Right renal pelvis (tissue), 4 donors: ENCODE data around the gene ZBED1. TPM values are rescaled to one million over a fixed set of nuclear protein-coding genes. Genes with fewer than 3 reads are reported as not detected.
"Not testable (repeated sequence)": the region's sequence is repeated elsewhere in the genome, so short reads cannot be mapped to it uniquely, and the experiment has no call there.

Source experiments
- DNase-seq, 4 donors: peaks; one replicate each; pipeline ENCODE4 v3.0.0-alpha.2; 2013; ENCODE audit warnings: low read depth in 4 of 4, low spot score in 3 of 4, missing footprints in 1 of 4
- polyA plus RNA-seq, 4 donors: library from polyadenylated mRNA; unstranded; fragments of 120-200 nt; gene quantifications; one replicate each; pipeline ENCODE4 v1.2.1, GENCODE V29; 2013; ENCODE audit not compliant: insufficient read length in 4 of 4

Gene ZBED1
- polyA plus RNA-seq: 10 to 100 TPM; 43.9 to 57.3 (median 48.0) TPM

DNA sequence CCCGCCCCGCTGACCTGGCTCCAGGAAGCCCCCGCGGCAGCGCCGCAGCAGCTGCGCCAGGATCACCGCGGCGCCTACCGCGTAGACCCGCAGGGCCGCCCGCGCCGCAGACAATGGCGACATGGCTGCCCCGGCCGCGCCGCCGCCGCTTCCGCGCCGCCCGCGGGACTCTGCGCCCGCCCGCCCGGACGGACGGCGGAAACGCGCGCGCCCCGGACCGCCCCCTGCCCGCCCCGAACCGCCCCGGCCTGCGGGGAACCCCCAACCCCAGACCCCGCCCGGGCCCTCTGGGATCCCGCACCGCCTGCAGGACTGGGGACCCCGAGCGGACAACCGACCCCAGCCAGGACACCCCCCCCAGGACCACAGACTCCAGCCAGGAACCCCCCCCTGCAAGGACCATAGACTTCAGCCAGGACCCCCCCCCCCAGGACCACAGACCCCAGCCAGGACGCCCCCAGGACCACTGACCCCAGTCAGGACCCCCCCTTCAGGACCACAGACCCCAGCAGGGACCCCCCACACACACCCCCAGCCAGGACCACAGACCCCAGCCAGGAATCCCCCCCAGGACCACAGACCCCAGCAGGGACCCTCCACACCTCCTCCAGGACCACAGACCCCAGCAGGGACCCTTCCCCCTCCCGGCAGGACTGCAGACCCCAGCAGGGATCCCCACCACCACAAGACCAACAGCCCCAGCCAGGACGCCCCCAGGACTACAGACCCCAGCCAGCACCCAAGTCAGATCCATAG, at the start of gene ZBED1, which contains the start of gene DHRSX:
TSS of gene ZBED1 (minus strand) at position 174 of the 756 bp plus-strand sequence. CDS start 10,257 bp downstream, outside the sequence.
TSS of gene DHRSX (minus strand) at position 174 of the 756 bp plus-strand sequence. CDS start at position 123, 51 bp downstream.
- DNase-seq: no peak

DNA sequence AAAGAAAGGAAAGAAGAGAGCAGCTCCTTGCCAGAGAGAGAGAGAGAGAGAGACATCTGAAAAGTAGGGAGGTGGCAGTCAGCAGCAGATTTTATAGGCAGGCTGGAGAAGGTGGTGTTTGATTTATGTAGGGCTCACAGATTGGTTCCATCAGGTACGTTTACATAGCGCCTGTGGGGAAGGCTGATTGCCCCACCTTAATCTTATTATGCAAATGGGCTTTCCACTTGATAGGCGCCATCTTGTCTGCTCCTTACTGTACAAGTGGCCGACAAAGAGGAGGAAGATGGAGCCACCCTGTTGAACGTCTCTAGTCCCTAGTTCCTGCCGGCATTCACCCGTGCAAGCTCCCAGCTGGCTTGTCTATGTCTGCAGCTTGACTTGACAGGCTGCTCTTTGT, 49.1 kb upstream of the ZBED1 start:
- DNase-seq: no peak

GRCh38 chrX:2548711-2549423, 48.1 kb upstream of the ZBED1 start:
- DNase-seq: no peak

GRCh38 chrX:2547736-2548135, 47.0 kb upstream of the ZBED1 start:
- DNase-seq: no peak

DNA sequence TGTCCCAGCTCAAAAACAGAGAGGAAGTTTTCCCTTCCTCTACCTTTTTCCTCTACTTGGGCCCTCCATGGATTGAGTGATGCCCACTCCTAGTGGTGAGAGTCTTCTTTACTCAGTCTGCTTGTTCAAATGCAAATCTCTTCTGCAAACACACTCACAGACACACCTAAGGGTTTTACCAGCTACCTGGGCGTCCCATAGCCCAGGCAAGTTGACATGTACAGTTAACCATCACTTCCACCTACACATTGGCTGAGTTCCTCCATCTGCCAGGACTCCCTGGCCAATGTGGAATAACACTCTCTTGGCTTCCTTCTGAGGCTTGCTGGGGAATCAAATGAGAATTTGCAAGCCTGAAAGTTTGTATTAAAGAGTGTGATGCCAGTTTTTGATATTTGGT, 45.7 kb upstream of the ZBED1 start:
- DNase-seq: no peak

DNA sequence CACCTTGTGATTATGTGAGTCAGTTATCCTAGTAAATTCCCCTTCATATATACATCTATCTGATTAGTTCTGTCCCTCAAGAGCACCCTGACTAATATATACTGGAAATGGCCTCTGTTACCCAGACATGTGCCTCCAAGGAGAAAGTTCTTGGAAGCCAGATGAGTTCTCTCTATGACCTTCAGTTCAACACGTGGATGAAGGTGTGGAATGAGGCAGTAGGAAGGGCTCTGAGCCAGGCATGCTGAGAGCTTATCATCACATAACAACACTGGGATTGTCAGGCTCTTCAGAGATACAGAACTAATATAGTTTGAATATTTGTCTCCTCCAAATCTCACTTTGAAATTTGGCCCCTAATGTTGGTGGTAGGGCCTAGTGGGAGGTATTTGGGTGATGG, 44.4 kb upstream of the ZBED1 start:
- no peak for DNase-seq

DNA sequence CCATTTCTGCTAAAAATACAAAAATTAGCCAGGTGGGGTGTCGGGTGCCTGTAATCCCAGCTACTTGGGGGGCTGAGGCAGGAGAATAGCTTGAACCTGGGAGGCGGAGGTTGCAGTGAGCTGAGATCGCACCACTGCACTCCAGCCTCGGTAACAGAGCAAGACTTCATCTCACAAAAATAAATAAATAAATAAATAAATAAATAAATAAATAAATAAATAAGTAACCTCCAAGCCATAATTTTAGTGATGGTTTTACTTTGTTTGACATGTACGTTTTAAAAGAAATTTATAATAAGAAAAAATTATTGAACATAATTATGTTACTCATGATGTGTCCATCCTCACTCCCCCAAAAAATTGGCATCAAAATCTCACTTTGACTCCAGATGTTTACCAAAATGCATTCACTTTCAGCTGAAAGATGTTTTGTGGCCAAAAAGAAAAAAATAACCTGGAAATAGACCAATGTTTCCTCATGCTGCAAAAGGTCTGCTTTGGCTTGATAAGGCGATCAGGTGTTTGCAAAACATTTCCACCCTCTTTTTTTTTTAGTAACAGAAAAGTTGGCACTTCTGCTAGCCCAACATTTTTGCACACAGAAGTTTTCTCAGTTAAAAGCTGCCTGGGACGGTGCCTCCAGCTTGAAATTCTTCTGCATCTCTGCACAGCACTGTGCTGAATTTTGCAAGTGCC, 42.2 kb upstream of the ZBED1 start:
- no peak for DNase-seq

GRCh38 chrX:2541603-2542002, 40.8 kb upstream of the ZBED1 start:
- DNase-seq: no peak

DNA sequence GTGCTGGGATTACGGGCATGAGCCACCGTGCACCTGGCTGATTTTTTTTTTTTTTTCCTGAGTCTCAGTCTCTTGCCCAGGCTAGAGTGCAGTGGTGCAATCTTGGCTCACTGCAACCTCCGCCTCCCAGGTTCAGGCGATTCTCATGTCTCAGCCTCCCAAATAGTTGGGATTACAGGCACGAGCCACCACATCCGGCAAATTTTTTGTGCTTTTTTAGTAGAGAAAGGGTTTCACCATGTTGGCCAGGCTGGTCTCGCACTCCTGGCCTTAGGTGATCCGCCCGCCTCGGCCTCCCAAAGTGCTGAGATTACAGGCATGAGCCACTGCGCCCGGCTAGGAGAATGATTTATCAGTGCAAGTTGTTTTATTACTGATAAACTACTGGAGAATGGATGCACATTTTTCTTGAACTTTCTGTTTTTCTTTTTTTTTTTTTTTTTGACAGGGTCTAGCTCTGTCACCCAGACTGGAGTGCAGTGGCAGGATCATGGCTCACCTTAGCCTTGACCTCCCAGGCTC, 39.7 kb upstream of the ZBED1 start:
- DNase-seq: no peak

DNA sequence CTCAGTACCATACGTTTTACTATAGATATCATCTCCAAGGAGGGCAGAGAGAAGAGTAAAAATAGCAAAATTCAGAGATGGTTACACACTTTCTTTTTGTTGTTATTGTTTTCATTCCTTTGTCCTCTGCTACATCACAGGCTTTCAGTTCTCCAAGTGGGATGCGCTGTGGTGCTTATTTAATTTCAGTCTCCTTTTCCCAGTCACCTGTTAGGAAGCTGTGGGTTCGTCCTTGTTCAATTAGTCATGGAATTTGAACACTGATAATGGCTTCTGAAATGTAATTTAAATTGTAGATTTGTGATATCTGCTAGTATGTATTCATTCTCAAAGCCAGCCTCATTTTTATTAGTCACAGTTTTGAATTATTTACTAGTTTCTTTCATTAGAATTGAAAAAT, 38.8 kb upstream of the ZBED1 start:
- no peak for DNase-seq

DNA sequence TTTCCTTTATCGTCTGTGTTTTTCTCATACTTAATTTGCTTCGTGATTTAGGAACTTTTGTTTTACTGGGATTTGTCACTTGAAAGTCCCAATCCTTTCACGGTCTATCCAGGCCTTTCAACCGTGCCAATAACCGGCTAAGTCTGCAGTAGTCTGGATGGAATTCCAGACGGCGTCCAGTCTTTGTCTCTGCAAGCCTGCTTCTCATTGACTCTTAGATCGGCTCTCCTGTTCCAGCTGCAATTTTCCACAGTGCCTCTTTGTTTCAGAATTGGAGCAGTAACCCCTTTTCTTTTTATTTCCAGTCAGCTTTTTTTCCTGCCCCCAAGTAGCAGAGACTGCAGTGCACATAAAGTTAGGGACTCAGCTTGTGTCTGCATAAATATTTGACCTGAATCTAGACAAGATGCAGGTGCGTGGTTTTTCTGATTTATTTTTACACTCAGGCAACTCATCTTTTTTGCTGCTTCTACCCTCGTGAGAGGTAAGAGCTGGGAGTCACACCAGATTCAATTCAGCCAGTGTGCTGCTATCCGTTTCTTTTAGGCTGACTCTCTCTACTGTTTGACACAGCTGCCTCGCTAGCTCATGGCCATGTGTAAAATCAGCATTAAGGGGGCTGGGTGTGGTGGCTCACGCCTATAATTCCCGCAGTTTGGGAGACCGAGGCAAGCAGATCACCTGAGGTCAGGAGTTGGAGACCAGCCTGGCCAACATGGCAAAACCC, 37.4 kb upstream of the ZBED1 start:
- no peak for DNase-seq

DNA sequence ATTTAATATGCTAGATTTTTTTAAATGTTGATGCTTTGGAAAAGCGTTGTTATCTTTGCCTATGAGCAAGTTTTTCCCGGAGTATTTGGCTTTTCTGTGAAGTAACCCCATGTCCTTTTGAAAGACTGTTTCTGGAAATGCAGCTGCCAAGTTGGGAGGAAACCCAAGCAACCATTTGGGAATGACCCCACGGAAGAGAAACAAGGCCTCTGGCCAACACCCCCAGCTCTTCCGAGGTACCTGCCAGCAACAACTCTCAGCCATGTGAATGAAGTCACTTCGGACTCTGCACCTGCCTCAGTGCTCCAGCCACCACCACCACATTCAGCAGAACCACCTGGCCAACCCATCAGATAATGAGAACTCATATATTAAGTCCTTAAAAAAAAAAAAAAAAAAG, 36.2 kb upstream of the ZBED1 start:
- no peak for DNase-seq

GRCh38 chrX:2536141-2536540, 35.4 kb upstream of the ZBED1 start:
- DNase-seq: no peak

DNA sequence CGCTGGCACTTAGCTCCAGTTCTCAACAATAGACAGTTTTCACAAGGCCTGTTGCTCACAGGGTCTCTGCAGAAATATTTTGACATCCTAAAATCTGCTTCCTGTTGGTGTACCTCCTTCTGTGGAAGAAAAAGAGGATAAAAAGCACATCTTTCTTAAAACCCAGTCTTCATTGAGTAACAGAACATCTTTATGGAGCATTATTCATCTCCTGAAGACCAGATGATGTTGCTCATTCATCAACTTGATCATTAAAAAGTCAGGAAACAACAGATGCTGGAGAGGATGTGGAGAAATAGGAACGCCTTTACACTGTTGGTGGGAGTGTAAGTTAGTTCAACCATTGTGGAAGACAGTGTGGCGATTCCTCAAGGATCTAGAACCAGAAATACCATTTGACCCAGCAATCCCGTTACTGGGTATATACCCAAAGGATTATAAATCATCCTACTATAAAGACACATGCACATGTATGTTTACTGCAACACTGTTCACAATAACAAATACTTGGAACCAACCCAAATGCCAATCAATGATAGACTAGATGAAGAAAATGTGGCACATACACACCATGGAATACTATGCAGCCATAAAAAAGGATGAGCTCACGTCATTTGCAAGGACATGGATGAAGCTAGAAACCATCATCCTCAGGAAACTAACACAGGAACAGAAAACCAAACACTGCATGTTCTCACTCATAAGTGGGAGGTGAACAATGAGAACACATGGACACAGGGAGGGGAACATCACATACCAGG, 33.7 kb upstream of the ZBED1 start:
- DNase-seq: not testable (repeated sequence)

DNA sequence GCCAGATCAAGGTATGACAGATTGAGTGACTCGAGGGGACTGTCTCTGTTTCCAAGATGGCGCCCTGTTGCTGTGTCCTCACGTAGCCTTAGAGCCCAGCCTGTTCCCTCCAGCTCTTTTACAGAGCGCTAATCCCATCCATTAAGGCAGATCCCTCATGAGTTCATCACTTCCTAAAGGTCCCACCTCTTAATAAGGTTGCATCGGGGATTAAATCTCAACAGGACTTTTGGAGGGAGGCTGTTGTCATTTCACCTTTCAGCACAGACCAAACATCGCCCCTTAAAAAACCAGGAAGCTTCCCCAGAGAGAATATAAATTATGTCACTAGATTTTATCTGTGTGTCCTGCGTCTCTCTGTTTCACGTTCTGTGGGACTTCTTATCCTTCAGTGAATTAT, 32.6 kb upstream of the ZBED1 start:
- DNase-seq: no peak

- no peak for DNase-seq
Measured at GRCh38 chrX:2526390-2526789, 25.6 kb upstream of the ZBED1 start.

DNA sequence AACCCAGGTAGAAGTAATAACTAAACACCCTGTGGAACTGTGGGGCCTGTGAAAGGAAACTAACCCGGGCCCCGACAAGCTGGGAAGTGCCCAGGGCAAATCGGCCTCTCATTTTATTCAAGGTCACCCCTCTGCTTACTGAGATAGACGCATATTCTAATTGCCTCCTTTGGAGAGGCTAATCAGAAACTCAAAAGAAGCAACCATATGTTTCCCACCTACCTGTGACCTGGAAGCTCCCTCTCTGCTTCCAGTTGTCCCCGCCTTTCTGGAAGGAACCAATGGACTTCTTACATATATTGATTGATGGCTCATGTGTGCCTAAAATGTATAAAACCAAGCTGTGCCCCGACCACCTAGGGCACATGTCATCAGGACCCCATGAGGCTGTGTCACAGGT, 23.1 kb upstream of the ZBED1 start:
- DNase-seq: no peak

GRCh38 chrX:2521927-2522386, 21.2 kb upstream of the ZBED1 start:
- DNase-seq: no peak

DNA sequence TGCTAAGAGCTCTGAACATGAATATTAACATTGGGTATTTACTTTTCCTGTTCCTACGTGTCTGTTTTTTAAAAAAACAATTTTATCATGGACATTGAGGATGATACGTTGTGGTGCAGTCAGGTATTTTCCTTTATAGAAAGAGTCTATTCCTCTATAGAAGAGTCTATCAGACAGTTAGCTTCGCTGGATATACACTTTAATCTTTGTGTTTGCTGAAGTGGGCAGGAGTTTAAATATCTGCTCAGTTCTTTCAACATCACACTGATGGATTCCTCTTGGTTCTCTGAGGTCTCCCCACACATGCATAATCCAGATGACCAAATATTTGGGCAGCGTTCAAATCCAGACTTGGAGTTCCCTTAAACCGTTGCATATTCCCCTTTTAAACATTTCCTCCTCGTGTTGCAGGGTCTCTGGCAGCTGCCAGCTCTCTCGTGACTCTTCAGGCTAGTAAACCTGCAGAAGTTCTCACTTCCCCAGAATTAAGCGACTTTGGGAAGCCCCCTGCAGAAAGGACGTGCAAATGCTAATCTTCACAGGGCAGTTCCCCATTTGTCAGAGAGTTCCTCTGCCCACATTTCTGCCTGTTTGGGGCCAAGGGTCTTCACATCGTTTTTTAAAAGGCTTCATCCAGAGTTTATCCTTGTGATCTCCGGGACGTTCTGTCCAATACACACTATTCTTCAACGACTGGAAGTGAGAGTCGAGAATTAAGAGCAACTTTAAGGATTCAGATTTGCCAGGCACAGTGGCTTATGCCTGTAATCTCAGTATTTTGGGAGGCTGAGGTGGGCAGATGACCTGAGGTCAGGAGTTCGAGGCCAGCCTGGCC, 20.5 kb upstream of the ZBED1 start:
- DNase-seq: no peak
